GM19397 (cell line): ENCODE data around the gene ETV7.
"Not testable (repeated sequence)": the region's sequence is repeated elsewhere in the genome, so short reads cannot be mapped to it uniquely, and the experiment has no call there.

Experiments
- ATAC-seq: cut with Tn5 transposase; IDR thresholded peaks from one replicate; pipeline ENCODE4 v1.9.1; 2021; ENCODE audit warnings: mild to moderate bottlenecking, moderate library complexity; ENCODE audit not compliant: unreplicated experiment

The ETV7 gene

DNA sequence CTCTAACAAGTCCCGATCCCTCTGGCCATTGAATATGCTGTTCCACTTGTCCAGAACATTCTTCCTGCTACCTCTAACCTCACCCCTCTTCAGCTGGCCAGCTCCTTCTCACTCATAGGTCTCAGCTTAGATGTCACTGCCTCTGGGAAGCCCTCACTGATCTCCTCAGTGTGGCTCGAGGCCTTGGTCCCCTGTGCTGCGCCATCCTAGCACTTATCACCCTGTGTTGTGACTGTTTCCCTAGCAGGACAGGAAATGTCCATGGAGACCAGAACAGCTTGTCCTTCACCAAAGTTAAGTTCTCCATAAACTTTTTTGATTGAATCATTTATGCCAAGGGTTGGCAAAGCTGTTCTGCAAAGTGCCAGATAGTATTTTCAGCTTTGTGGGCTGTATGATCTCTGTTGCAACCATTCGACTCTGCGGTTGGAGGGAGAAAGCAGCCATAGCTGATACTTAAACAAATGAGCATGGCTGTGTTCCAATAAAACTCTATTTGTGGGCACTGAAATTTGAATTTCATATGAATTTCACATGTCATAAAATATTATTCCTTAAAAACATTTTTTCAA, 44.3 kb downstream of the ETV7 start:
- ATAC-seq: no peak

- no peak for ATAC-seq
These were observed 46.6 kb downstream of the ETV7 start for GRCh38 chr6:36340618-36341454.

- no peak for ATAC-seq
These were observed 47.2 kb downstream of the ETV7 start for GRCh38 chr6:36340306-36340617.

DNA sequence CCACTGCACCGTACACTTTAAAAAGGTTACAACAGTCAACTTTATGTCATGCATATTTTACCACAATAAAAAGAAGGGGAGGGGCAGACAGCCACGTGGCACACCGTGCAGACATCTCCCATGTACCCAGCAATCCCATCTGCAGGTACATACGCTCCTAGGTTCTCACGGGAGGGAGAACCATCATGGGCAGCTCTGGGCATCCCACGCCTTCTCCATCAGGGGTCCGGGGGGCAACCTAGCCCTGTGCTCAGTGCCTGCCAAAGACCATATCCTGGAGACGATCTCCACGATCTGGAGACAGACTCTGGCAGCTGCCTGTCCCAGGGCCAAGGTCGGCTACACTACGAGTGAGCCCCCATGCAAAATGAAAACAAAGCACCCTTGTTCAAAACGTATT, 48.3 kb downstream of the ETV7 start:
- no peak for ATAC-seq

DNA sequence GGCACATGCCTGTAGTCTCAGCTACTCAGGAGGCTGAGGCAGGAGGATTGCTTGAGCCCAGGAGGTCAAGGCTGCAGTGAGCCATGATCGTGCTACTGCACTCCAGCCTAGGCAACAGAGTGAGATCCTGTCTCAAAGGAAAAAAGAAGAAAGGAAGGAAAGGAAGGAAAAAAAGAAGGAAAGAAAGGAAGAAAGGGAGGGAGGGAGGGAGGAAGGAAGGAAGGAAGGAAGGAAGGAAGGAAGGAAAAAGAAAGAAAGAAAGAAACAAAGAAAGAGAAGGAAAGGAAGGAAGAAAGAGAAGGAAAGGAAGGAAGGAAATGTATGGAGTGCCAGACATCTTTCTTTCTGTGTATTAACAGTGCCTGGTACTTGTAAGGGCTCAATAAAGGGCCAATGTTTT, 49.2 kb downstream of the ETV7 start:
- ATAC-seq: not testable (repeated sequence)

DNA sequence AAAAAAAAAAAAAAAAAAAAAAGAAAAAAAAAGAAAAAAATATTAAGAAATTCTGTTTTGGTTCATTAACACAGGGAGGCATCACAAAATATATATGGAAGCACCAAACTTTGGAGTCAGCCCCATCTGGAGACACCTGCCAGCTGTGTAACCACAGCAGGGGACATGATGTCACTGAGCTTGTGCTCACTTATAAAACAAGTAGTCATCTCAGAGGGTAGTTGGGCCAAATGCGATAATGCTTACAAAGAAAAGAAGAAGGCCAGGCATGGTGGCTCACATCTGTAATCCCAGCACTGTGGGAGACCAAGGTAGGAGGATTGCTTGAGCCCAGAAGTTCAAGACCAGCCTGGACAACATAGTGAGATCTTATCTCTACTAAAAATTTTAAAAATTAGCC, 49.7 kb downstream of the ETV7 start:
- no peak for ATAC-seq

- no peak for ATAC-seq
These were observed 50.7 kb downstream of the ETV7 start, which contains the start of gene BNIP5 for GRCh38 chr6:36336779-36337241. BNIP5 (minus strand) TSS chr6:36336888; CDS start chr6:36330690, 6,198 bp downstream.

GRCh38 chr6:36336208-36336710, 51.2 kb downstream of the ETV7 start:
- no peak for ATAC-seq

GRCh38 chr6:36335465-36336207, 51.8 kb downstream of the ETV7 start:
- ATAC-seq: no peak

DNA sequence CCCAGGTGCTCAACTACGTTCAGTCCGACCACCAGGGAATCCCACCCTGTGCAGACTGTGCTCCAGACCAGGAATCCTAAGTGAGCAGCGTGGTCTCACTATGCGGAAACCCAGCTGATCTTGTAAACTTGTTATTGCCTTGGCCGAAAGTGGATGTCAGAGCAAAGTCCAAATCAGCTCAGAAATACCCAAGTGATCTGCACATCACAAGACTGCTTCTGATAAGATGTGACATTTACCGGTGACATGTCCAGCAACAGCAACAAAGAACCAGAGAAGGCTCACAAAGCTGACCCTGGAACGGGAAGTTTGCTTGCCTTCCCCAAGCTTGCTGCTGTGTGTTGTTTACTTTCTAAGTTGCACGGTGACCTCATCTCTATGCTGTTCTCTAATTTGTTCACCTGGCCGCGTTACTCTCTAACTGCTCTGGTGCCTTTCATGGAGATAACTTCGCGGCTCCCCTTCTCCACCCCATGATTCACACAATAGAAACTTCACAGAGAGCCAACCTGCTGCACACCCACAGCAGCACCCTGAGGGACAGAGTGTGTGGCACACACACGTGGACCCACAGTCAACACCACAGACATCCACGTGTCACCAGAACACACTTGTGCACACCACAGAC, 52.5 kb downstream of the ETV7 start:
- no peak for ATAC-seq

GRCh38 chr6:36333931-36334725, 53.3 kb downstream of the ETV7 start:
- no peak for ATAC-seq

DNA sequence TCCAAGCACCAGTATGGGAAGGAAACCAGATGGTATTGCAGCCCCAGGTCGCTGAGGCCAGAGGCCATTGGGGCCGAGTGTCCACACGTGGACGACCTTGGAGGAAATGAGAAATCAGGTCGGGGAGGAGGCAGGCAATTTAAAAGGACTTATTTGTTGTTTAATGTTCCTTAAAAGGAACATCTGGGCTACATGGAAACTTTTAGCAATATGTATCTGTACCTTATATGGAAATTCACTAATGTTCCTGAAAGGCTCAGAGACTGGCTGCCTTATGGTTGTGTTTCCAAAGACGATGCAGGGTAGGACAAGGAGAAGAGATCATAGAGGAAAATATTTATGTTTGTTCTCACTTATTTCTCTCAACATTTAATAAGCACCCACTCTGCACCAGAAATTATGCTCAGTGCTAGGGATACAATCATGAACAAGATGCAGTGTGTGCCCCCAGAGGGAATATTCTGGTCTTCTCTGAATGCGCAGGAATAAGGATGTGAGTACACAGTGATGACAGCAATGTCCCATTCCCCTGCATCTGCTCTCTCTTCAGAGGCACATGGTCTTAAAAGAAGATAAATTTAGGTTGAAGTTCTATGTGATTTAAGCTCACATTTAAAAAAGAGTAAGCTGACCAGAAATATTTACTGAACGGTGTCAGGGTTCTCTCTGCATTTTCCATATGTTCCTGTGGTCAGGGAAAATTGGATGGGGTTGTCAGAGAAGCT, 54.1 kb downstream of the ETV7 start:
- ATAC-seq: no peak

DNA sequence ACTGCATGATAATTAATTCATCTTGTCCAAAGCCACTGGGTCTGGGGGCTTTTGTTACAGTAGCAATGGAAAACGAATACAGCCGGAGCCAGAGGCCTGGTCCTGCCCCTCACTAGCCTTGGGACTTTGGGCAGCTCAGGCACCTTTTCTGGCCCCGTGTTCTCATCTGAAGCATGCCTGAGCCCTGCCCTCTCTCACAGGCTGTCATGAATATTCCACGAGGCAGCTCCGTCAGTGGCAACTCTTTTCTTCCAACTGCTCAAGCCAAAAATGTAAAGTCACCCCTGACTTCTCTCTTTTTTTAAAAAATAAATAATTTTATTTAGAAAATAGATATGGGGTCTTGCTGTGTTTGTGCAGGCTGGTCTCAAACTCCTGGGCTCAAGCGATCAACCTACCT, 56.1 kb downstream of the ETV7 start:
- ATAC-seq: no peak

GRCh38 chr6:36330366-36330765, 57.1 kb downstream of the ETV7 start:
- no peak for ATAC-seq

DNA sequence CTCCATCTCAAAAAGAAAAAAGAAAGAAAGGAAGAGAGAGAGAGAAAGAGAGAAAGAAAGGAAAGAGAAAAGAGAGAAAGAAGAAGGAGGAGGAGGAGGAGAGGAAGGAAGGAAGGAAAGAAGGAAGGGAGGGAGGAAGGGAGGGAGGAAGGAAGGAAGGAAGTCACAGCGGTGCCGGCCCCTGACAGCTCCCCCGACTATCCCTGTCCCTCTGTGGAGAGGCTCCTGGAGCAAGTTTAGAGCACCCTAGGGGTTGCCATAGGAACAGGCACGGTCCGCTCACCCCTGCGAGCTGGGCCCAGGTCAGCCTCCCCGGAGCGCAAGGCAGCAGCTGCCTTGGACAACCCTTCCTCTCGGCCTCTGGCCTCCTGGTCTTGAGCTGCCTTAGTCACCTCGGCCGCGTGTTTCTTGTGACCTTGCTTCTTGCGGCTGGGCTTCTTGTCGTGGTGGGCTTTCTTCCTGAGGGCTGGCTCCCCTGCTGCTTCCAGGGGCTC, 57.6 kb downstream of the ETV7 start:
- ATAC-seq: no peak

DNA sequence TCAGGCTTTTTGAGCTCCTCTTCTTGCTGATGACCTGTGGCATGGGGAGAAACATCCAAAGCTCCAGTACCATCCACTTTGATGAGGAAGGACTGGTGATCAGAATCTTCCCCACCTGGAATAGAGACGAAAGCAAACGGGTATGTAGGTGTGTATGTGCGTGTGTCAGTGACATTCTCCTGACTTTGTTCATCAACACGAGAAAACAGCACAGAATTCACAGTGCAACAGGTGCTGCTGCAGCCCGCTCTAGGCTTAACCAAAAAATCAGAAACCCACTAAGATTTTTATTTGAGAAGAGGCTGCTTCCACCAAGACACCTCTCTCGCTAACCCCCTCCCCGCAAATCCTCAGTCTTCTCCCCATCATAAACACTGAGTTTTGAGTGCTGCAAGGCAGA, 58.9 kb downstream of the ETV7 start:
- ATAC-seq: no peak

DNA sequence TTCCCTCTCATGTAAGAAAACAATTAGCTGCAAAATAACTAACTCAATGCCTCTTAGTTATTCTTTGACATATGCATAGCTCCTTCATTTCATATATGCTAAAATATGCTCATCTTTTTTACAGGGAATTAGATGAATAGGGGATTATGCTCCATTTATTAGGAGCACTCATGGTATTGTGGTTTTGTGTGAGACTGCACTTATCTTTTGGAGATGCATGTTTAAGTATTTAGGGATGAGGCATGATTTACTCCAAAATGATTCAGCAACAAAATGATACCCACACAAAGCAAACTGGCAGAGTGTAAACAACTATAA, 59.6 kb downstream of the ETV7 start:
- ATAC-seq: no peak

GRCh38 chr6:36327226-36327918, 60.1 kb downstream of the ETV7 start:
- no peak for ATAC-seq

DNA sequence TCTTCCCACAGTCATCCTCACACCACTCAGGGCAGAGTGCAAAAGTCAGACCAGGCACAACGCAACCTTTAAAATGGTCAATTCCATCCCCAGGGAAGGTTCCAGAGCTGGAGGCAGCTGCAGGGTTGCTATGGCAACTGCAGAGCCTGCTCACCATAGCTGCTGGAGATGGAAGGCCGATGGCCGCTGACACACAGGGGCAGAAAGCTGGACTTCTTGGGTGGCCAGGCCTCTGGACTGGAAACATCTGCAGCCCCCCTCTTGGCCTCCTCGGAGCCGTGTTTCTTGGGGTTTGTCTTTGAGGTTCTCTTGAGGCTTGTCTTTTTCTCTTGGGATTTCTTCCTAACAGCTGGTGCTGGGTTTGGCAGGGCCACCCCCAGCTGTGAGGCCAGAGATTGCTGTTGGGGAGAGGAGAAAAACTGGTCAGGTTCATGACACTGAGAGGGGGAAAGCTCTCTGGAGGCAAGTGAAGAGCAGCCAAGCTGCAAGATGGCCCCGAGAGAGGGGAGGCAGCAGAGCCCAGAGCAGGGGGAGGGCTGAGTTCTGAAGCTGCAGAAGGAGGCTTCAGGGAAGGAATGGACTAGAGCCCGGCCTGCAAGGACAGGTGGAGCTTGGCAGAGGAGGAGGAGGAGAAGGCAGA, 61.0 kb downstream of the ETV7 start:
- ATAC-seq: no peak
